ENCODE measurements around the gene ACTR6.

The ACTR6 gene

DNA sequence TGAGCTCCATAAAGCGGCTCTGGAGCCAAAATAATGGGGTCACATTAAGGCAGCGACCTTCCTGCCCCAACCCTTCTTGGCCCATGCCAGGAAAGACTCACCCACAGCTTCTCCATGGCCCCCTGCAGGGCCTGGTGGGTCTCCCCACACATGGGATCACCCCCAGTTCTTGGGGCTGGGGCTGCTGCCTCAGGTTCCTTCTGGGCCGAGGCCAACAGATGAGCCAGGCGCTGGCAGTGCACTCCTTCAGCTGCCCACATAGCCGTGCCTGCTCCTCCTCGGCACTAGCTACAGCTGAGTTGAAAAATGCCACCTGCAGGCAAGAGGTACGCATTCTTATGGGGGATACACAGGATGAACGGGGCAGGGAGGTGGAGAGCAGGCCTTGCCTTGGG, 43.2 kb upstream of the ACTR6 start:
- ATAC-seq: no peak
- no peak for TF ChIP-seq ZNF70 (CRISPR knock-in tag; IDR thresholded peaks at IDR 0.05)
- no peak for TF ChIP-seq ISL1 (CRISPR knock-in tag; IDR thresholded peaks at IDR 0.05)
- no peak for TF ChIP-seq ZNF565 (CRISPR knock-in tag; conservative IDR thresholded peaks at IDR 0.05; ENCODE audit: low read depth)
- TF ChIP-seq, protein P1, sequence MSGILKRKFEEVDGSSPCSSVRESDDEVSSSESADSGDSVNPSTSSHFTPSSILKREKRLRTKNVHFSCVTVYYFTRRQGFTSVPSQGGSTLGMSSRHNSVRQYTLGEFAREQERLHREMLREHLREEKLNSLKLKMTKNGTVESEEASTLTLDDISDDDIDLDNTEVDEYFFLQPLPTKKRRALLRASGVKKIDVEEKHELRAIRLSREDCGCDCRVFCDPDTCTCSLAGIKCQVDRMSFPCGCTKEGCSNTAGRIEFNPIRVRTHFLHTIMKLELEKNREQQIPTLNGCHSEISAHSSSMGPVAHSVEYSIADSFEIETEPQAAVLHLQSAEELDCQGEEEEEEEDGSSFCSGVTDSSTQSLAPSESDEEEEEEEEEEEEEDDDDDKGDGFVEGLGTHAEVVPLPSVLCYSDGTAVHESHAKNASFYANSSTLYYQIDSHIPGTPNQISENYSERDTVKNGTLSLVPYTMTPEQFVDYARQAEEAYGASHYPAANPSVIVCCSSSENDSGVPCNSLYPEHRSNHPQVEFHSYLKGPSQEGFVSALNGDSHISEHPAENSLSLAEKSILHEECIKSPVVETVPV (CRISPR knock-in tag; IDR thresholded peaks at IDR 0.05): no peak

DNA sequence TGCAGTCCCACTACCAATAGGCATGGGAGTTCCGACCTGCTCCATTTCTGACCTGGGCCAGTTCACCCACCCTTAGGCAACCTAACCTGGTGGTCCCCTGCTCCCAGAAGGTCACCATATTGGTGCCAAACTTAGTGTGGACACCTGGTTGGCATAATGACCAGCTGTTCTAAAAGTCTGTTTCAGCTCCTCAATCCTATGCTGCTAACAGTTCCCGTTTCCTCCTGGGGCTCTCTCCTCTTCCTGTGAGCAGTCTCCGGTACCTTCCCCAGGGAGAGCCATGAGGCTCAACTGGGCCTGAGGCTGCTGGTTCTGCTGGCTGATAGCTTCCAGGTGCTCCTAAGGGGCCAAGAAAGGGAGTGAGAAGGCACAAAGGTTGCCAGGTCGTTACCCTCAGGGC, 42.1 kb upstream of the ACTR6 start:
- ATAC-seq: no peak
- TF ChIP-seq, protein P2, sequence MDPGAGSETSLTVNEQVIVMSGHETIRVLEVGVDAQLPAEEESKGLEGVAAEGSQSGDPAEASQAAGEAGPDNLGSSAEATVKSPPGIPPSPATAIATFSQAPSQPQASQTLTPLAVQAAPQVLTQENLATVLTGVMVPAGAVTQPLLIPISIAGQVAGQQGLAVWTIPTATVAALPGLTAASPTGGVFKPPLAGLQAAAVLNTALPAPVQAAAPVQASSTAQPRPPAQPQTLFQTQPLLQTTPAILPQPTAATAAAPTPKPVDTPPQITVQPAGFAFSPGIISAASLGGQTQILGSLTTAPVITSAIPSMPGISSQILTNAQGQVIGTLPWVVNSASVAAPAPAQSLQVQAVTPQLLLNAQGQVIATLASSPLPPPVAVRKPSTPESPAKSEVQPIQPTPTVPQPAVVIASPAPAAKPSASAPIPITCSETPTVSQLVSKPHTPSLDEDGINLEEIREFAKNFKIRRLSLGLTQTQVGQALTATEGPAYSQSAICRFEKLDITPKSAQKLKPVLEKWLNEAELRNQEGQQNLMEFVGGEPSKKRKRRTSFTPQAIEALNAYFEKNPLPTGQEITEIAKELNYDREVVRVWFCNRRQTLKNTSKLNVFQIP (CRISPR knock-in tag; IDR thresholded peaks at IDR 0.05; ENCODE audit: borderline replicate concordance, low read depth): no peak
- no peak for TF ChIP-seq ZFP30 (CRISPR knock-in tag; IDR thresholded peaks at IDR 0.05)
- no peak for TF ChIP-seq ZNF565 (CRISPR knock-in tag; conservative IDR thresholded peaks at IDR 0.05; ENCODE audit: low read depth)
- TF ChIP-seq ARNTL (CRISPR knock-in tag; IDR thresholded peaks at IDR 0.05; ENCODE audit: borderline replicate concordance, low read depth): no peak
- no peak for TF ChIP-seq TCF4 (CRISPR knock-in tag; IDR thresholded peaks at IDR 0.05; ENCODE audit: borderline replicate concordance)
- no peak for TF ChIP-seq RARB (CRISPR knock-in tag; IDR thresholded peaks at IDR 0.05)
- TF ChIP-seq ZC3H10 (CRISPR knock-in tag; IDR thresholded peaks at IDR 0.05): no peak
- TF ChIP-seq ZNF8 (CRISPR knock-in tag; IDR thresholded peaks at IDR 0.05): no peak
- TF ChIP-seq, protein P3, sequence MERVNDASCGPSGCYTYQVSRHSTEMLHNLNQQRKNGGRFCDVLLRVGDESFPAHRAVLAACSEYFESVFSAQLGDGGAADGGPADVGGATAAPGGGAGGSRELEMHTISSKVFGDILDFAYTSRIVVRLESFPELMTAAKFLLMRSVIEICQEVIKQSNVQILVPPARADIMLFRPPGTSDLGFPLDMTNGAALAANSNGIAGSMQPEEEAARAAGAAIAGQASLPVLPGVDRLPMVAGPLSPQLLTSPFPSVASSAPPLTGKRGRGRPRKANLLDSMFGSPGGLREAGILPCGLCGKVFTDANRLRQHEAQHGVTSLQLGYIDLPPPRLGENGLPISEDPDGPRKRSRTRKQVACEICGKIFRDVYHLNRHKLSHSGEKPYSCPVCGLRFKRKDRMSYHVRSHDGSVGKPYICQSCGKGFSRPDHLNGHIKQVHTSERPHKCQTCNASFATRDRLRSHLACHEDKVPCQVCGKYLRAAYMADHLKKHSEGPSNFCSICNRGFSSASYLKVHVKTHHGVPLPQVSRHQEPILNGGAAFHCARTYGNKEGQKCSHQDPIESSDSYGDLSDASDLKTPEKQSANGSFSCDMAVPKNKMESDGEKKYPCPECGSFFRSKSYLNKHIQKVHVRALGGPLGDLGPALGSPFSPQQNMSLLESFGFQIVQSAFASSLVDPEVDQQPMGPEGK (CRISPR knock-in tag; IDR thresholded peaks at IDR 0.05; ENCODE audit: borderline replicate concordance): no peak
- TF ChIP-seq OSR1 (CRISPR knock-in tag; IDR thresholded peaks at IDR 0.05): no peak
- no peak for TF ChIP-seq ESRRG (CRISPR knock-in tag; IDR thresholded peaks at IDR 0.05)
- no peak for TF ChIP-seq PPARA (CRISPR knock-in tag; IDR thresholded peaks at IDR 0.05; ENCODE audit: borderline replicate concordance)
- no peak for TF ChIP-seq ZFP3 (CRISPR knock-in tag; IDR thresholded peaks at IDR 0.05)
- no peak for TF ChIP-seq ZNF70 (CRISPR knock-in tag; IDR thresholded peaks at IDR 0.05)

DNA sequence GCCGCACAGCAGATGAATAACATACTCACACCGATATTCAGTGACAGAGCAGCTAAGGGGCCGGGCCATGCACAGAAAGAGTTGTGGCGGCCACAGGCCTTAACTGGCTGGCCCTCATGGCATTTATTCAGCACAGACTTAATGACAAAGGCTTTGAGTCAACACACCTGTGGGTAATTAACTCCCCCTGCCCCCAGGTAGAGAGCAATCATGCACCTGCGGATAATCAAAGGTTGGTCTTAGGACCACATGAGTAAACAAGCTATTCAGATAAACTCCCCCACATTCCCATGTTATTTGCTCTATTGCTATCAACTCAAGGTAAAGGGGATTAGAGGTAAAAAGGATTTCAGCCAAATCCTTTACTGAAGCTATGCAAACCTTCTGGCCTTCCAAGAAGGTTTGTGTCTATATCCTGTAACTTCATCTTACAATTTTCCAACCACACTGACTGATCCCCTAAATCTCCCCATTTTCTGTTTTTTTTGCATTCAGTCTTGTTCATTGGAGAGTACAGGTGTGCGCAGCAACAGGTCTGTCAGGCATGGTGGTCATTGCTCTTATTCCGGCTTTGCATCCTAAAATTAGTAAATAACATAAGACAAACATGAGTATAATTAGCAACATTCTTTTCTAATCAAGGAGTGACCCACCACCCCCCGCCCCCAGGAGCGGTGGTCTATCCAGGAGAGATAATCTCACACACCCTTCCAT, 41.1 kb upstream of the ACTR6 start:
- no peak for ATAC-seq
- TF ChIP-seq ZNF8 (CRISPR knock-in tag; IDR thresholded peaks at IDR 0.05): no peak
- TF ChIP-seq SNAI2 (CRISPR knock-in tag; IDR thresholded peaks at IDR 0.05): no peak
- no peak for TF ChIP-seq ZC3H10 (CRISPR knock-in tag; IDR thresholded peaks at IDR 0.05)
- no peak for TF ChIP-seq TCF4 (CRISPR knock-in tag; IDR thresholded peaks at IDR 0.05; ENCODE audit: borderline replicate concordance)
- no peak for TF ChIP-seq ESRRG (CRISPR knock-in tag; IDR thresholded peaks at IDR 0.05)
- no peak for TF ChIP-seq CSDC2 (CRISPR knock-in tag; IDR thresholded peaks at IDR 0.05)
- TF ChIP-seq PPARA (CRISPR knock-in tag; IDR thresholded peaks at IDR 0.05; ENCODE audit: borderline replicate concordance): no peak
- TF ChIP-seq, protein P1 (CRISPR knock-in tag; IDR thresholded peaks at IDR 0.05): no peak

DNA sequence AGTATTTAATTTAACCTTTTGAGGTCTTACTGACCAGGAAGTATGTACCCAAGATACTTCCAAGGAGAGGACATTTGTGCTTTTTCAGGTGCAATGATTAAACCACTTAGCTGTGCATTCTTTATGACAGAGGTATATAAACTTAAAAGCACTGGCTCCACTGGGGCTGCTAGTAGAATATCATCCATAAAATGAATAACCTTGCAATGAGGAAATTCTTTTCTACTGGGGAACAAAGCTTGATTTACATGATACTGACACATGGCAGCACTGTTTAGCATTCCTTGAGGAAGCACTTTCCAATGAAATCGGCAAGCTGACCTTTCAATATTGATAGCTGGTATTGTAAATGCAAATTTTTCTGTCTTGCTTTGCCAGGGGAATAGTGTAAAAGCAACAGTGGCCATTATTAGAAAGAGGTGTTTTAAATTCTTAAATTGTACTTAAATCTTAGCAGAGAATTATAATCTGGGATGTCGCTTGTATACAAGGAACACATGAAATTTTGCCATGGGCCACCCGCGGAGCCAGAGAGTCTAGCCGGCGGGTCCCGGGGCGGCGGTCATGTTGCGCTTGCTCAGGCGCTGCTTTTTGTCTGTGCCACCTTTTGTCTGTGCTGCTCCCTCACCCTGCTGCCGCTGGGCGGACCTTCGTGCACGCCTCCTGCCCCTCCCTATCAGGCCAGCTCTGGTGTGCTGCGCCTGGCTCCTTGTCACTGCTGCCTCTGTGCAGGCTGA, 37.0 kb upstream of the ACTR6 start:
- ATAC-seq: peak; percentile 100
- peak; percentile 23; the same call in 1 of the 2 replicates for TF ChIP-seq TCF4 (CRISPR knock-in tag; IDR thresholded peaks at IDR 0.05; ENCODE audit: borderline replicate concordance)
- no peak for TF ChIP-seq ISL1 (CRISPR knock-in tag; IDR thresholded peaks at IDR 0.05)
